GM10248 (cell line): Measurements from ENCODE around the gene CAB39.

Experiments used
- CTCF ChIA-PET: fragments of 300-600 bp; sonication (Branson Sonifier 250); formaldehyde crosslinking; extraction: SDS; loops from one replicate; lab custom pipeline; 2021; ENCODE audit warnings: antibody characterized with exemption; lab: Yijun Ruan, JAX
- POLR2A ChIA-PET: fragments of 350-650 bp; sonication (Branson Sonifier 250); formaldehyde crosslinking; extraction: SDS; loops from one replicate; lab custom pipeline; 2020; ENCODE audit warnings: antibody characterized with exemption; lab: Yijun Ruan, JAX
- DNase-seq: peaks from one replicate; pipeline ENCODE4 v3.0.0; 2012; ENCODE audit errors: extremely low spot score
- CTCF ChIP-seq: IDR thresholded peaks from 2 replicates; pipeline ENCODE4 v1.5.1; 2012; ENCODE audit warnings: mild to moderate bottlenecking, low read depth; ENCODE audit errors: extremely low read depth, missing control alignments, control extremely low read depth

Gene CAB39

GRCh38 chr2:230783101-230783500, 70.5 kb downstream of the CAB39 start:
- no peak for TF ChIP-seq CTCF
- DNase-seq, result no peak
- POLR2A ChIA-PET, result no interaction called here
- CTCF ChIA-PET, result interaction anchor here (1.1 to 8.2 kb wide), 2 partner anchors 15 to 16 kb away, joined by 3 to 52 read pairs; no protein-coding TSS in a partner anchor

GRCh38 chr2:230784795-230785194, 72.2 kb downstream of the CAB39 start:
- TF ChIP-seq CTCF, result no peak
- ChIA-PET CTCF (interaction anchor here (1.3 to 8.2 kb wide), 2 partner anchors 8 to 13 kb away, joined by 3 to 52 read pairs; no protein-coding TSS in a partner anchor), POLR2A (no interaction called here)
- DNase-seq, result no peak

GRCh38 chr2:230785346-230785745, 72.7 kb downstream of the CAB39 start:
- no peak for DNase-seq
- CTCF ChIA-PET, result interaction anchor here (1.2 to 8.2 kb wide), 4 partner anchors 8 to 40 kb away, joined by 3 to 52 read pairs (median 3); no protein-coding TSS in a partner anchor
- POLR2A ChIA-PET, result no interaction called here
- TF ChIP-seq CTCF, result no peak

- TF ChIP-seq CTCF, result no peak
- ChIA-PET CTCF (interaction anchor here (1.2 to 8.2 kb wide), 2 partner anchors 11 to 18 kb away, joined by 4 to 52 read pairs; no protein-coding TSS in a partner anchor), POLR2A (no interaction called here)
- no peak for DNase-seq
These were observed 74.5 kb downstream of the CAB39 start for GRCh38 chr2:230787101-230787500.

GRCh38 chr2:230788554-230789175, 76.0 kb downstream of the CAB39 start:
- no peak for DNase-seq
- ChIA-PET POLR2A (no interaction called here), CTCF (interaction anchor here (0.7 to 8.2 kb wide), 5 partner anchors 7 to 59 kb away, joined by 3 to 52 read pairs (median 4); no protein-coding TSS in a partner anchor)
- no peak for TF ChIP-seq CTCF

- POLR2A ChIA-PET, result interaction anchor here (0.6 kb wide), 1 partner anchor 82 kb away, joined by 3 read pairs; no protein-coding TSS in a partner anchor
- no peak for DNase-seq
- CTCF ChIA-PET, result interaction anchor here (1.2 to 8.2 kb wide), 5 partner anchors 7 to 32 kb away, joined by 3 to 52 read pairs (median 4); no protein-coding TSS in a partner anchor
- TF ChIP-seq CTCF, result no peak
These were observed 78.3 kb downstream of the CAB39 start for GRCh38 chr2:230790981-230791380.
